ENCODE data around the gene RAB4A.
"Not testable (repeated sequence)": the region's sequence is repeated elsewhere in the genome, so short reads cannot be mapped to it uniquely, and the experiment has no call there.

The RAB4A gene

GRCh38 chr1:229310833-229311232, 39.9 kb downstream of the RAB4A start:
- Histone ChIP-seq H3K27ac (ENCODE audit: insufficient read depth, low read depth, low read length, poor library complexity, severe bottlenecking) (no peak overlapping the region), H3K36me3 (ENCODE audit: control insufficient read depth, insufficient read depth, low read length) (peaks cover 3% of the 10 kb centered on the region), H3K27me3 (ENCODE audit: control insufficient read depth, insufficient read depth, low read length, poor library complexity, severe bottlenecking) (no peaks in the 10 kb centered on the region), H3K4me1 (ENCODE audit: control insufficient read depth, insufficient read depth, low read length) (no peaks in the 10 kb centered on the region), H3K4me3 (ENCODE audit: insufficient read depth, low read depth, low read length) (no peak overlapping the region), H3K9me3 (ENCODE audit: control insufficient read depth, low read length) (no peaks in the 10 kb centered on the region)
- WGBS, 2 experiments: 96 to 97% methylated on average over 6 of the region's 6 CpGs

GRCh38 chr1:229316166-229316565, 45.3 kb downstream of the RAB4A start:
- Histone ChIP-seq H3K36me3 (ENCODE audit: control insufficient read depth, insufficient read depth, low read length) (no peaks in the 10 kb centered on the region), H3K9me3 (ENCODE audit: control insufficient read depth, low read length) (no peaks in the 10 kb centered on the region)
- 93 to 100% methylated on average over 2 of the region's 2 CpGs for WGBS, 2 experiments

GRCh38 chr1:229318056-229318455, 47.1 kb downstream of the RAB4A start:
- Histone ChIP-seq H3K36me3 (ENCODE audit: control insufficient read depth, insufficient read depth, low read length) (no peaks in the 10 kb centered on the region), H3K27ac (ENCODE audit: insufficient read depth, low read depth, low read length, poor library complexity, severe bottlenecking) (no peak overlapping the region), H3K4me1 (ENCODE audit: control insufficient read depth, insufficient read depth, low read length) (no peaks in the 10 kb centered on the region), H3K4me3 (ENCODE audit: insufficient read depth, low read depth, low read length) (no peak overlapping the region), H3K9me3 (ENCODE audit: control insufficient read depth, low read length) (no peaks in the 10 kb centered on the region), H3K27me3 (ENCODE audit: control insufficient read depth, insufficient read depth, low read length, poor library complexity, severe bottlenecking) (no peaks in the 10 kb centered on the region)
- 89 to 93% methylated on average over 4 of the region's 4 CpGs for WGBS, 2 experiments

More at GRCh38 chr1:229316166-229316565, 45.3 kb downstream of the RAB4A start:
- H3K27me3 ChIP-seq (ENCODE audit: control insufficient read depth, insufficient read depth, low read length, poor library complexity, severe bottlenecking): no peaks in the 10 kb centered on the region
- no peak overlapping the region for H3K4me3 ChIP-seq (ENCODE audit: insufficient read depth, low read depth, low read length)
- no peak overlapping the region for H3K27ac ChIP-seq (ENCODE audit: insufficient read depth, low read depth, low read length, poor library complexity, severe bottlenecking)
- H3K4me1 ChIP-seq (ENCODE audit: control insufficient read depth, insufficient read depth, low read length): no peaks in the 10 kb centered on the region

GRCh38 chr1:229319487-229319886, 48.6 kb downstream of the RAB4A start:
- H3K27ac ChIP-seq (ENCODE audit: insufficient read depth, low read depth, low read length, poor library complexity, severe bottlenecking): no peak overlapping the region
- peaks cover 4% of the 10 kb centered on the region for H3K36me3 ChIP-seq (ENCODE audit: control insufficient read depth, insufficient read depth, low read length)
- no peak overlapping the region for H3K4me3 ChIP-seq (ENCODE audit: insufficient read depth, low read depth, low read length)
- 94% methylated on average over 7 of the region's 7 CpGs for WGBS, 2 experiments
- no peaks in the 10 kb centered on the region for H3K9me3 ChIP-seq (ENCODE audit: control insufficient read depth, low read length)
- H3K4me1 ChIP-seq (ENCODE audit: control insufficient read depth, insufficient read depth, low read length): no peaks in the 10 kb centered on the region
- H3K27me3 ChIP-seq (ENCODE audit: control insufficient read depth, insufficient read depth, low read length, poor library complexity, severe bottlenecking): no peaks in the 10 kb centered on the region

- H3K9me3 ChIP-seq (ENCODE audit: control insufficient read depth, low read length): no peaks in the 10 kb centered on the region
- no peak overlapping the region for H3K27ac ChIP-seq (ENCODE audit: insufficient read depth, low read depth, low read length, poor library complexity, severe bottlenecking)
- no peaks in the 10 kb centered on the region for H3K27me3 ChIP-seq (ENCODE audit: control insufficient read depth, insufficient read depth, low read length, poor library complexity, severe bottlenecking)
- 91 to 96% methylated on average over 7 of the region's 7 CpGs for WGBS, 2 experiments
- no peak overlapping the region for H3K4me3 ChIP-seq (ENCODE audit: insufficient read depth, low read depth, low read length)
- peaks cover 7% of the 10 kb centered on the region for H3K36me3 ChIP-seq (ENCODE audit: control insufficient read depth, insufficient read depth, low read length)
- H3K4me1 ChIP-seq (ENCODE audit: control insufficient read depth, insufficient read depth, low read length): peaks cover 7% of the 10 kb centered on the region
These were observed 52.3 kb downstream of the RAB4A start for GRCh38 chr1:229323201-229323600.

GRCh38 chr1:229323885-229324553, 53.1 kb downstream of the RAB4A start:
- peaks cover 7% of the 10 kb centered on the region for H3K36me3 ChIP-seq (ENCODE audit: control insufficient read depth, insufficient read depth, low read length)
- H3K9me3 ChIP-seq (ENCODE audit: control insufficient read depth, low read length): no peaks in the 10 kb centered on the region
- peaks cover 7% of the 10 kb centered on the region for H3K4me1 ChIP-seq (ENCODE audit: control insufficient read depth, insufficient read depth, low read length)
- WGBS, 2 experiments: 90 to 100% methylated on average over 1 of the region's 2 CpGs
- H3K4me3 ChIP-seq (ENCODE audit: insufficient read depth, low read depth, low read length): no peak overlapping the region
- H3K27me3 ChIP-seq (ENCODE audit: control insufficient read depth, insufficient read depth, low read length, poor library complexity, severe bottlenecking): no peaks in the 10 kb centered on the region
- H3K27ac ChIP-seq (ENCODE audit: insufficient read depth, low read depth, low read length, poor library complexity, severe bottlenecking): no peak overlapping the region

GRCh38 chr1:229325401-229325800, 54.5 kb downstream of the RAB4A start:
- Histone ChIP-seq H3K4me3 (ENCODE audit: insufficient read depth, low read depth, low read length) (no peak overlapping the region), H3K36me3 (ENCODE audit: control insufficient read depth, insufficient read depth, low read length) (peaks cover 7% of the 10 kb centered on the region), H3K27me3 (ENCODE audit: control insufficient read depth, insufficient read depth, low read length, poor library complexity, severe bottlenecking) (no peaks in the 10 kb centered on the region), H3K4me1 (ENCODE audit: control insufficient read depth, insufficient read depth, low read length) (peaks cover 7% of the 10 kb centered on the region), H3K9me3 (ENCODE audit: control insufficient read depth, low read length) (no peaks in the 10 kb centered on the region), H3K27ac (ENCODE audit: insufficient read depth, low read depth, low read length, poor library complexity, severe bottlenecking) (no peak overlapping the region)
- 89 to 95% methylated on average over 2 of the region's 2 CpGs for WGBS, 2 experiments

- no peak overlapping the region for H3K4me3 ChIP-seq (ENCODE audit: insufficient read depth, low read depth, low read length)
These were observed 55.1 kb downstream of the RAB4A start for GRCh38 chr1:229325853-229326487.

GRCh38 chr1:229326601-229327000, 55.7 kb downstream of the RAB4A start:
- no peak overlapping the region for H3K4me3 ChIP-seq (ENCODE audit: insufficient read depth, low read depth, low read length)
- H3K27ac ChIP-seq (ENCODE audit: insufficient read depth, low read depth, low read length, poor library complexity, severe bottlenecking): no peak overlapping the region
- no peaks in the 10 kb centered on the region for H3K9me3 ChIP-seq (ENCODE audit: control insufficient read depth, low read length)
- no peaks in the 10 kb centered on the region for H3K27me3 ChIP-seq (ENCODE audit: control insufficient read depth, insufficient read depth, low read length, poor library complexity, severe bottlenecking)
- WGBS, 2 experiments: 95 to 97% methylated on average over 12 of the region's 12 CpGs
- H3K36me3 ChIP-seq (ENCODE audit: control insufficient read depth, insufficient read depth, low read length): peaks cover 7% of the 10 kb centered on the region
- H3K4me1 ChIP-seq (ENCODE audit: control insufficient read depth, insufficient read depth, low read length): peaks cover 7% of the 10 kb centered on the region

More at GRCh38 chr1:229325853-229326487, 55.1 kb downstream of the RAB4A start:
- H3K9me3 ChIP-seq (ENCODE audit: control insufficient read depth, low read length): no peaks in the 10 kb centered on the region
- H3K36me3 ChIP-seq (ENCODE audit: control insufficient read depth, insufficient read depth, low read length): peaks cover 7% of the 10 kb centered on the region
- H3K4me1 ChIP-seq (ENCODE audit: control insufficient read depth, insufficient read depth, low read length): peaks cover 7% of the 10 kb centered on the region
- H3K27ac ChIP-seq (ENCODE audit: insufficient read depth, low read depth, low read length, poor library complexity, severe bottlenecking): no peak overlapping the region
- WGBS, 2 experiments: 81 to 91% methylated on average over 10 of the region's 10 CpGs
- no peaks in the 10 kb centered on the region for H3K27me3 ChIP-seq (ENCODE audit: control insufficient read depth, insufficient read depth, low read length, poor library complexity, severe bottlenecking)

- WGBS, 2 experiments: 93 to 97% methylated on average over 6 of the region's 6 CpGs
- not testable (repeated sequence) for H3K9me3 ChIP-seq (ENCODE audit: control insufficient read depth, low read length); H3K27ac ChIP-seq (ENCODE audit: insufficient read depth, low read depth, low read length, poor library complexity, severe bottlenecking); H3K36me3 ChIP-seq (ENCODE audit: control insufficient read depth, insufficient read depth, low read length); H3K27me3 ChIP-seq (ENCODE audit: control insufficient read depth, insufficient read depth, low read length, poor library complexity, severe bottlenecking); H3K4me3 ChIP-seq (ENCODE audit: insufficient read depth, low read depth, low read length); H3K4me1 ChIP-seq (ENCODE audit: control insufficient read depth, insufficient read depth, low read length)
These were observed 56.9 kb downstream of the RAB4A start for GRCh38 chr1:229327765-229328164.

Data from ectodermal cell (in vitro differentiated cells).